Colonic mucosa (tissue), 4 donors: ENCODE data around the gene EEF1A2. TPM values are rescaled to one million over a fixed set of nuclear protein-coding genes. Genes with fewer than 3 reads are reported as not detected.

Experiments
- DNase-seq: peaks from one replicate; pipeline ENCODE4 v3.0.0-alpha.2; 2020
- H3K27ac ChIP-seq: fragments of 200-600 bp; one replicate; pipeline ENCODE4 v1.8.0; 2021
- H3K27me3 ChIP-seq: fragments of 200-600 bp; one replicate; pipeline ENCODE4 v1.8.0; 2021
- H3K36me3 ChIP-seq: fragments of 200-600 bp; one replicate; pipeline ENCODE4 v1.8.0; 2021
- H3K4me1 ChIP-seq: fragments of 200-600 bp; one replicate; pipeline ENCODE4 v1.8.0; 2021; ENCODE audit warnings: mild to moderate bottlenecking
- H3K4me3 ChIP-seq: fragments of 200-600 bp; one replicate; pipeline ENCODE4 v1.8.0; 2021
- H3K9ac ChIP-seq, 2 donors: one replicate each; pipeline ENCODE4 v1.7.0; 2013; ENCODE audit warnings: control low read depth in 2 of 2, low read depth in 2 of 2, low read length in 2 of 2
- H3K9me3 ChIP-seq: fragments of 200-600 bp; one replicate; pipeline ENCODE4 v1.8.0; 2021
- intact Hi-C: fragments of 100-400 bp; cut with DNase I; formaldehyde crosslinking; loops from one replicate; pipeline ENCODE4 v1.14.1; 2022
- total RNA-seq, 2 donors: library from RNA; stranded (reverse); fragmentation: NEBNext Ultra II Directional in 1 of 2; extraction: Animal tissue kit (Norgen Biotek cat#: 25700) in 1 of 2; gene quantifications; one replicate each; pipeline ENCODE4 v1.2.1, GENCODE V29; 2021
- TF ChIP-seq, protein P1 (sequence below): fragments of 200-600 bp; IDR thresholded peaks from one replicate; pipeline ENCODE4 v1.8.0; 2022; ENCODE audit warnings: antibody characterized with exemption, mild to moderate bottlenecking
- donor health status: healthy.
- donor health status: DM: no; HTN: no; CAD: no.
- donor health status: DM: no; HTN: no; CAD: no.

Gene EEF1A2
- total RNA-seq, 2 donors from 2014 or later, result 1.5 to 3.2 TPM

DNA sequence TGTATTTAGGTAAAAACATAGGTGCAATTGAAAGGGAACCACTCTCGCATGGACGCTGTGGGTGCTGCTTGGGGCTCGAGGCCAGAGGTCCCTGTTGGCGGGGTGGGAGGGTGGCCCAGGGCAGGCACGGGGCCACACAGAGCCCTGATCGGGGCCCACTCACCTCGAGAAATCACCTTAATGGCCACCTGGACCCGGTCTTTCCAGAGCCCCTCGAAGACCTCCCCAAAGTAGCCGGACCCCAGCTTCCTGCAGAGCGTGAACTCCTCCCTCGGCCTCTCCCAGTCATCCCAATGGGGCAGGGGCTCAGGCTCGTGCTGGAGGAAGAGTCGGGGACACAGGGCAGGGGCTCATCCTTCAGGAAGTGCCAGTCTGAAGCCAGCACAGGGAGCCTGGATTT is 34.5 kb upstream of the EEF1A2 start:
- Histone ChIP-seq H3K9ac (peak overlapping the region in 1 of 2 donors; percentile 73), H3K27me3 (no peaks in the 10 kb centered on the region), H3K4me1 (peaks cover 10% of the 10 kb centered on the region), H3K4me3 (no peak overlapping the region), H3K9me3 (no peaks in the 10 kb centered on the region), H3K27ac (no peak overlapping the region), H3K36me3 (no peaks in the 10 kb centered on the region)
- intact Hi-C loops, result loop anchor here (10.0 kb wide), 1 partner anchor 441 kb away; the partner anchor contains the start of gene SAMD10
- DNase-seq, result peak; percentile 19
- TF ChIP-seq, protein P1, sequence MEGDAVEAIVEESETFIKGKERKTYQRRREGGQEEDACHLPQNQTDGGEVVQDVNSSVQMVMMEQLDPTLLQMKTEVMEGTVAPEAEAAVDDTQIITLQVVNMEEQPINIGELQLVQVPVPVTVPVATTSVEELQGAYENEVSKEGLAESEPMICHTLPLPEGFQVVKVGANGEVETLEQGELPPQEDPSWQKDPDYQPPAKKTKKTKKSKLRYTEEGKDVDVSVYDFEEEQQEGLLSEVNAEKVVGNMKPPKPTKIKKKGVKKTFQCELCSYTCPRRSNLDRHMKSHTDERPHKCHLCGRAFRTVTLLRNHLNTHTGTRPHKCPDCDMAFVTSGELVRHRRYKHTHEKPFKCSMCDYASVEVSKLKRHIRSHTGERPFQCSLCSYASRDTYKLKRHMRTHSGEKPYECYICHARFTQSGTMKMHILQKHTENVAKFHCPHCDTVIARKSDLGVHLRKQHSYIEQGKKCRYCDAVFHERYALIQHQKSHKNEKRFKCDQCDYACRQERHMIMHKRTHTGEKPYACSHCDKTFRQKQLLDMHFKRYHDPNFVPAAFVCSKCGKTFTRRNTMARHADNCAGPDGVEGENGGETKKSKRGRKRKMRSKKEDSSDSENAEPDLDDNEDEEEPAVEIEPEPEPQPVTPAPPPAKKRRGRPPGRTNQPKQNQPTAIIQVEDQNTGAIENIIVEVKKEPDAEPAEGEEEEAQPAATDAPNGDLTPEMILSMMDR, result no peak

DNA sequence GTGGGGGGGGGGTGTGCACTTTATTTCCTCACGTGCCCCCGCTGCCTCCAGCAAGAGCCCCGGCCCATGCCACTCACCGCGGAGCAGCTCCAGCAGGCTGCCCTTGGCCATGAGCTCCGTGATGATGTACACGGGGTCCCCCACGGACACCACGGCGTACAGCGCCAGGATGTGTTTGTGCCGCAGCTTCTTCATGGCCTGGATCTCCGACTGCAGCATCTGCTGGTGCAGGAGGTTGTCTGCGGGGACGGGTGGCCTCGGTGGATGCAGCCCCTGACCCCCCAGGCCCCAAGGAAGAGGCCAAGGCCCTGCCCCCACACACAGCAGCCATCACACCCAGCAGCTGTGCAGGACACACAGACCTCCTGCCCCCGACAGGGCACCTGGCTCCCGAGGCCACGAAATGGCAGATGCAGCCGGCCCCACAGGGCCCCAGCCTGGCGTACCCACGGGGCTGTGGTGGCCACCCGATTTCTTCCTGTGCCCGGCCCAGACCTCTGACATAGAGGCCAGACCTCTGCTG is 33.6 kb upstream of the EEF1A2 start:
- Histone ChIP-seq H3K4me1 (peaks cover 10% of the 10 kb centered on the region), H3K36me3 (no peaks in the 10 kb centered on the region), H3K9ac (no peak overlapping the region), H3K9me3 (no peaks in the 10 kb centered on the region), H3K27ac (no peak overlapping the region), H3K4me3 (no peak overlapping the region), H3K27me3 (no peaks in the 10 kb centered on the region)
- intact Hi-C loops, result loop anchor here (10.0 kb wide), 1 partner anchor 442 kb away; the partner anchor contains the start of gene SAMD10
- TF ChIP-seq, protein P1, result no peak
- peak; percentile 17 for DNase-seq

DNA sequence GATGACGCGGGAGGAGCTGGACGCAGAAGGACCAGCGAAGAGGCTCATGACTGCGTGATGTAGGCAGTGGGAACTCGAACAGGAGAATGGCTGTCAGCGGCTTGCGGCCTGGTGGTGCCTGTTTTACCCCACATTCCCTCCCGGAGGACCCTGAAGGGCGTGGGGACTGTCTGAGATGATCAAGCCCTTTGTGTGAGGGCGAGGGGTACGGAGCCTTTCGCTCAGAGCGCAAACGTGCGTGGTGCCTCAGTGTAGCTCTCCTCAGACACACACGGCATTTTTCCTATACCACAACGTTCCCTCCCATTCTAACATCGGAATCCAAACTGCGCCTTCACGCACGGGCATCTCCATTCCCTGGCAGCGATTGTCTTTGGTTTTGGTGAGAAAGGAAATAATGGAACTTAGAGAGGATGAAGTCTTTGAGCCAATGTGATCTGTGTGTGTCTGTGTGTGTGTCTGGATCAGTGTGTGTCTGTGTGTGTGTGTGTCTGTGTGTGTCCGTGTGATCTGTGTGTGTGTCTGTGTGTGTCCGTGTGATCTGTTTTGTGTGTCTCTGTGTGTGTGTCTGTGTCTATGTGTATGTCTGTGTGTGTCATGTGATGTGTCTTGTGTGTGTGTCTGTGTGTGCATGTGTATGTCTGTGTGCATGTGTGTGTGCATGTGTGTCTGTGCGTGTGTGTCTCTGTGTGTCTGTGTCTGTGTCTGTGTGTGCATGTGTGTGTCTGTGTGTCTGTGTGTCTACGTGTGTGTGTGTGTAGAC is 33.0 kb upstream of the EEF1A2 start:
- peak; percentile 21 for DNase-seq
- H3K36me3 ChIP-seq, result no peaks in the 10 kb centered on the region
- H3K27me3 ChIP-seq, result no peaks in the 10 kb centered on the region
- H3K4me1 ChIP-seq, result peaks cover 10% of the 10 kb centered on the region
- no peak overlapping the region for H3K9ac ChIP-seq
- TF ChIP-seq, protein P1, result no peak
- H3K27ac ChIP-seq, result no peak overlapping the region
- H3K4me3 ChIP-seq, result no peak overlapping the region
- no peaks in the 10 kb centered on the region for H3K9me3 ChIP-seq
- intact Hi-C loops, result loop anchor here (10.0 kb wide), 1 partner anchor 443 kb away; the partner anchor contains the start of gene SAMD10

DNA sequence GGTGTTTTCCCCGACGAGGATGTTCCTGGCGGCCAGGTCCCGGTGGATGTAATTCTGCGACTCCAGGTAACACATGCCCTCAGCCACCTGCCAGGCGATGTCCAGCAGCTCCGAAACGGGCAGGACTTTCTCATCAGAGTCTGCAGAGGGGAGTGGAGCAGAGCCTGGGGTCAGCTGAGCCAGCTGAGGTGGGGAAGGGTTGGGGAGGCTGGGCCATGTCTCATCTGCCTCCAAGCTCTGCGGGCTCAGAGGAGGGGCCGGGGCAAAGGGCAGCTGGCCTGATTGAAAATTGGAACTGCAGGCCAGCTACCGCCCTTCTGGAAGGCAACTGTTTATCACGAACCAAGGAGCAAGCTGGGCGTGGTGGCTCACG is 31.9 kb upstream of the EEF1A2 start:
- Histone ChIP-seq H3K27me3 (no peaks in the 10 kb centered on the region), H3K4me3 (no peak overlapping the region), H3K9ac (peak overlapping the region in 1 of 2 donors; percentile 3), H3K36me3 (no peaks in the 10 kb centered on the region), H3K4me1 (peaks cover 10% of the 10 kb centered on the region), H3K27ac (no peak overlapping the region), H3K9me3 (no peaks in the 10 kb centered on the region)
- TF ChIP-seq, protein P1, result no peak
- DNase-seq, result peak; percentile 77
- intact Hi-C loops, result loop anchor here (10.0 kb wide), 1 partner anchor 444 kb away; the partner anchor contains the start of gene SAMD10

DNA sequence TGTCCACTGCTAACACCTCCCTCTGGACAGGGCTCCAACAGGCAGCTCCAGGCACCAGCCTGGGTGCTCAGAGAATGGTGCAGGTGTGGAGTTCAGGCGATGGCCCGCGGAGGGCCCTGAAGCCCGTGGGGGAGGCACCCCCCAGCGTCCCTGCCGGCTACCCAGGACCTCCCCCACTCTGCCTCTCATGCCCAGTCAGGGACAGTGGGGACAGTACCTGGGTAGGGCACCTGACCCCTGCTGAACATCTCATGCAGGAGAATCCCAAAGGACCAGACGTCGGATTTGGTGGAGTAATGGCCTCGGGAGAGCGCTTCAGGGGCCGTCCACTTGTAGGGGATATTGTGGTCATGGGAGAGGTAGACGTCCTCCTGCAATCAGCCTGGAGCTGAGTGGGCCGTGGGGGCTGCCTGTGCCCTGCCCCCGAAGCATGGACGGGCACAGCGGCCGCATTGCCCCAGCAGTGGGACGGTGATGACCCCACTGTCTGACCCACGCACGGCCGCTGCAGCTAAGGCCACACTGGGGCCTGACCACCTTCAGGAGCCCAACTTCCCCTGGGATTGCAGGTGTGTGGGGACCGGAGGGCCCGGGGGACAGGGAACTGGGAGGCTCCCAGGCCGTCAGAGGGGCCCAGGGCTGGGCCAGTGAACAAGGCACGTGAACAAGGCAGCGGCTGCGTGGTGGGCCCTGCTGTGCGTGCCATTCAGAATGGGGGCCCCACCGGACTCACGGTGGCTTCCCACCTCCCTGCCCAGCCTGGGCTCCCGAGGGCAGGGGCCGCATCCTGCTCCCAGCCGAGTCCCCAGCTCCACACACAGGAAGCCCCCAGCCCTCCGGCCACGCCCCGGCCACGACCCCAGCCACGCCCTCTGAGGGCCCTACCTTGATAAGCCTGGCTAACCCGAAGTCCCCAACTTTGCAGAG is 31.2 kb upstream of the EEF1A2 start:
- H3K4me1 ChIP-seq, result peaks cover 10% of the 10 kb centered on the region
- peak; percentile 18 for DNase-seq

More for the DNA sequence above, 31.2 kb upstream of the EEF1A2 start:
- Histone ChIP-seq H3K36me3 (no peaks in the 10 kb centered on the region), H3K9me3 (no peaks in the 10 kb centered on the region), H3K9ac (peak overlapping the region in 1 of 2 donors; percentile 3), H3K27me3 (no peaks in the 10 kb centered on the region), H3K4me3 (no peak overlapping the region), H3K27ac (no peak overlapping the region)
- intact Hi-C loops, result loop anchor here (10.0 kb wide), 1 partner anchor 445 kb away; the partner anchor contains the start of gene SAMD10
- TF ChIP-seq, protein P1, result no peak
